CD8-positive, alpha-beta memory T cell (primary cell): Measurements from ENCODE around the gene DAG1. TPM values are rescaled to one million over a fixed set of nuclear protein-coding genes. Genes with fewer than 3 reads are reported as not detected.

Source experiments
- CTCF ChIA-PET: fragments of 350-600 bp; sonication (Branson Sonifier 250); formaldehyde crosslinking; loops from one replicate; lab custom pipeline; 2021; ENCODE audit warnings: antibody characterized with exemption; lab: Charles Lee
- POLR2A ChIA-PET: fragments of 350-600 bp; sonication (Branson Sonifier 250); formaldehyde crosslinking; loops from one replicate; lab custom pipeline; 2021; ENCODE audit warnings: antibody characterized with exemption; lab: Charles Lee
- DNase-seq, 5 donors: peaks; one replicate each; pipeline versions ENCODE4 v3.0.0 to v3.0.0-alpha.2; 2020 to 2022; ENCODE audit warnings: mixed read lengths in 1 of 5
- H3K27ac ChIP-seq: one replicate; pipeline ENCODE4 v1.7.0; 2013; ENCODE audit warnings: low read depth, mild to moderate bottlenecking, low read length, moderate library complexity
- H3K27me3 ChIP-seq: 2 replicates; pipeline ENCODE4 v1.7.0; 2013; ENCODE audit warnings: low read length, mild to moderate bottlenecking; ENCODE audit not compliant: insufficient read depth, poor library complexity, severe bottlenecking
- H3K36me3 ChIP-seq: 2 replicates; pipeline ENCODE4 v1.7.0; 2013; ENCODE audit warnings: mild to moderate bottlenecking, low read length, moderate library complexity; ENCODE audit not compliant: insufficient read depth
- H3K4me1 ChIP-seq: 2 replicates; pipeline ENCODE4 v1.7.0; 2013; ENCODE audit warnings: mild to moderate bottlenecking, low read length, moderate library complexity; ENCODE audit not compliant: insufficient read depth
- H3K4me3 ChIP-seq: 2 replicates; pipeline ENCODE4 v1.7.0; 2013; ENCODE audit warnings: mild to moderate bottlenecking, low read length
- H3K9me3 ChIP-seq: 2 replicates; pipeline ENCODE4 v1.7.0; 2013; ENCODE audit warnings: mild to moderate bottlenecking, low read length
- H3K27ac Mint-ChIP-seq, 8 donors: one replicate each; pipeline ENCODE4 v1.8.0; 2020 to 2021; ENCODE audit warnings: mixed read lengths in 8 of 8, mild to moderate bottlenecking in 6 of 8, inconsistent platforms in 3 of 8, moderate library complexity in 3 of 8
- H3K27me3 Mint-ChIP-seq, 2 donors: one replicate each; pipeline ENCODE4 v1.8.0; 2020 to 2021; ENCODE audit warnings: mixed read lengths in 2 of 2, mild to moderate bottlenecking in 1 of 2, moderate library complexity in 1 of 2
- H3K36me3 Mint-ChIP-seq, 3 donors: one replicate each; pipeline ENCODE4 v1.8.0; 2020 to 2021; ENCODE audit warnings: mixed read lengths in 3 of 3, inconsistent platforms in 1 of 3, mild to moderate bottlenecking in 1 of 3
- H3K4me1 Mint-ChIP-seq, 3 donors: one replicate each; pipeline ENCODE4 v1.8.0; 2020 to 2021; ENCODE audit warnings: mixed read lengths in 3 of 3, inconsistent platforms in 1 of 3, mild to moderate bottlenecking in 1 of 3
- H3K4me3 Mint-ChIP-seq, 7 donors: one replicate each; pipeline ENCODE4 v1.8.0; 2020 to 2021; ENCODE audit warnings: mixed read lengths in 7 of 7, mild to moderate bottlenecking in 6 of 7, moderate library complexity in 4 of 7, inconsistent platforms in 2 of 7
- H3K9me3 Mint-ChIP-seq, 5 donors: one replicate each; pipeline ENCODE4 v1.8.0; 2020 to 2022; ENCODE audit warnings: mixed read lengths in 5 of 5, mild to moderate bottlenecking in 3 of 5, moderate library complexity in 2 of 5, inconsistent platforms in 1 of 5
- polyA plus RNA-seq: library from polyadenylated mRNA; unstranded; fragments of 300-500 nt; fragmentation: Illumina TruSeq; gene quantifications from one replicate; pipeline ENCODE4 v1.2.3, GENCODE V29; 2021
- total RNA-seq, 2 experiments: library from RNA; stranded (reverse); gene quantifications; one replicate each; pipeline ENCODE4 v1.2.3, GENCODE V29; 2021

Gene DAG1
- total RNA-seq (10 to 100 TPM; 20.9 to 21.2 TPM), polyA plus RNA-seq (7.5 TPM)

DNA sequence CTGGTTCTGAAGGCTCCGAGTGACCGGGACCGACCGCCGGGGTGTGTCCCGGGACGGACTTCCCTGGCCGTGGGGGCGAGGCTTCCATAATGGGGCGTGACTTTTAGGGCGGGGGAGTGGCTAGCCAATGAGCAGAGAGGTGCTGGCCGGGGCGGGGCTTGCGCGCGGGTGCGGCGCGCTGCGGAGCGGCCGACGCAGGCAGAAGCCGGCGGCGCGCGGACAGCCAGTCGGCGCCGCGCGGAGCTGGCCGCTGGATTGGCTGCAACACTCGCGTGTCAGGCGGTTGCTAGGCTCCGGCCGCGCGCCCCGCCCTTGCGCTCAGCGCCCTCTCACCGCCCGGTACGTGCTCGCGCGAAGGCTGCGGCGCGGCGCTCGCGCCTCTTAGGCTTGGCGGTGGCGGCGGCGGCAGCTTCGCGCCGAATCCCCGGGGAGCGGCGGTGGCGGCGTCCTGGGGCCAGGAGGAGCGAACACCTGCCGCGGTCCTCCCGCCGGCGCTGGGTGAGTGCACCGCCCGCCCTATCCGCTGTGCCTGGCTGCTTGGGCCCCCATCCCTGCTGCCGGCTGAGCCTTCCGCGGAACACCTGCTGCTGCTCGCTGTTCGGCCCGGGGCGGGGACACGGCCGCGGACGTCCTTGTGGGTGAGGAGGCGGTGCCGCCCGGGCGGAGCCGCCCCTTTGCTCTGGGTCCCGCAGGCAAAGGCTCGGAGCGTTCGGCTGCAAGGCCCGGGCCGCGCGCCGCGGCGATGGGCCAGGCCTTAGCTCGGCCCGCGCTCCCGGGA lies at the start of gene DAG1:
Gene DAG1 (plus strand): TSS at position 332 of the 778 bp plus-strand sequence. CDS start 40,268 bp downstream, outside the sequence.
- H3K27ac ChIP-seq = peak within 1 kb of the TSS; percentile 82
- no peaks in the 10 kb centered on the region for H3K27me3 ChIP-seq
- no peaks in the 10 kb centered on the region for H3K9me3 ChIP-seq
- peak within 1 kb of the TSS; percentile 96 for H3K4me3 ChIP-seq
- H3K4me1 ChIP-seq = peaks cover 25% of the 10 kb centered on the region
- H3K27me3 Mint-ChIP-seq = no peaks in the 10 kb centered on the region
- H3K9me3 Mint-ChIP-seq = no peaks in the 10 kb centered on the region
- peaks cover 22 to 26% (median 24%) of the 10 kb centered on the region in 3 donors for H3K4me1 Mint-ChIP-seq
- POLR2A ChIA-PET = interaction anchor here (0.5 to 2.4 kb wide), 10 partner anchors 16 to 901 kb away, joined by 3 to 23 read pairs (median 4); partner anchors contain the start of genes NICN1, QRICH1, RHOA and TCTA
- DNase-seq = peak; percentile 94 to 96 (median 95)
- H3K27ac Mint-ChIP-seq = peak within 1 kb of the TSS; percentile 93 to 98 (median 96)
- CTCF ChIA-PET = interaction anchor here (0.5 to 1.4 kb wide), 6 partner anchors 8 to 563 kb away, joined by 3 to 5 read pairs (median 3); partner anchors contain the start of genes KLHDC8B, RHOA and TCTA
- H3K4me3 Mint-ChIP-seq = peak within 1 kb of the TSS; percentile 89 to 95 (median 90)
- no peaks in the 10 kb centered on the region for H3K36me3 ChIP-seq
- peaks cover 0 to 11% (median 0%) of the 10 kb centered on the region in 3 donors for H3K36me3 Mint-ChIP-seq

DNA sequence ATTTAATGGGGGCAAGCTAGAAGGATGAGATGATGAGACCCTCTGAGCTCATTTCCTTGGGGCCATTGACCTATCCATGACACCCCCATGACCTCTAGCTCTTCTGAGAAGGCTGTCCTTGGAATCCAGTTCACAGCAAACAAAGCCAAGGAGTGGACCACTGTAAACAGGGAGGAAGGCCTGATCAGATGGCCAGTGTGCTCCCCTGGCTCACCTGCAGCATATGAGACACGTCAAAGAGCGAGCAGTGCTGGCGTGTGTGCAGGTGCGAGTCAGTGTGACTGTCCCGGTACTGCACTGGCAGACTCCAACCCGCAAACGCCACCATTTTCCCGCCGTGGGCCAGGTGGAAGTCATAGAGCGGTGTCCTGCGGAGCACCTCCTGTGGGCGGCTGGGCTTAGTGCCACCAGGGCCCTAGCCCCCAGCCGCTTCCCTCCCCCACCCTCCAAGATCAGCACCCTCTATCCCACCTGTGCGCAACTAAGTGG lies 48.1 kb upstream of the DAG1 start:
- Histone ChIP-seq H3K4me3 (no peak overlapping the region), H3K27ac (no peak overlapping the region), H3K9me3 (no peaks in the 10 kb centered on the region), H3K4me1 (peaks cover 17% of the 10 kb centered on the region), H3K27me3 (no peaks in the 10 kb centered on the region), H3K36me3 (peaks cover 8% of the 10 kb centered on the region)
- DNase-seq = no peak
- no peaks in the 10 kb centered on the region for H3K9me3 Mint-ChIP-seq
- peaks cover 0 to 47% (median 9%) of the 10 kb centered on the region in 3 donors for H3K36me3 Mint-ChIP-seq
- H3K4me1 Mint-ChIP-seq = peaks cover 30 to 59% (median 43%) of the 10 kb centered on the region in 3 donors
- H3K27ac Mint-ChIP-seq = peak overlapping the region in 1 of 8 donors; percentile 12
- H3K4me3 Mint-ChIP-seq = no peak overlapping the region
- CTCF ChIA-PET = interaction anchor here (1.0 kb wide), 1 partner anchor 82 kb away, joined by 3 read pairs; the partner anchor contains the start of gene USP4
- POLR2A ChIA-PET = no interaction called here
- H3K27me3 Mint-ChIP-seq = peaks cover 0 to 1% of the 10 kb centered on the region in 2 donors

DNA sequence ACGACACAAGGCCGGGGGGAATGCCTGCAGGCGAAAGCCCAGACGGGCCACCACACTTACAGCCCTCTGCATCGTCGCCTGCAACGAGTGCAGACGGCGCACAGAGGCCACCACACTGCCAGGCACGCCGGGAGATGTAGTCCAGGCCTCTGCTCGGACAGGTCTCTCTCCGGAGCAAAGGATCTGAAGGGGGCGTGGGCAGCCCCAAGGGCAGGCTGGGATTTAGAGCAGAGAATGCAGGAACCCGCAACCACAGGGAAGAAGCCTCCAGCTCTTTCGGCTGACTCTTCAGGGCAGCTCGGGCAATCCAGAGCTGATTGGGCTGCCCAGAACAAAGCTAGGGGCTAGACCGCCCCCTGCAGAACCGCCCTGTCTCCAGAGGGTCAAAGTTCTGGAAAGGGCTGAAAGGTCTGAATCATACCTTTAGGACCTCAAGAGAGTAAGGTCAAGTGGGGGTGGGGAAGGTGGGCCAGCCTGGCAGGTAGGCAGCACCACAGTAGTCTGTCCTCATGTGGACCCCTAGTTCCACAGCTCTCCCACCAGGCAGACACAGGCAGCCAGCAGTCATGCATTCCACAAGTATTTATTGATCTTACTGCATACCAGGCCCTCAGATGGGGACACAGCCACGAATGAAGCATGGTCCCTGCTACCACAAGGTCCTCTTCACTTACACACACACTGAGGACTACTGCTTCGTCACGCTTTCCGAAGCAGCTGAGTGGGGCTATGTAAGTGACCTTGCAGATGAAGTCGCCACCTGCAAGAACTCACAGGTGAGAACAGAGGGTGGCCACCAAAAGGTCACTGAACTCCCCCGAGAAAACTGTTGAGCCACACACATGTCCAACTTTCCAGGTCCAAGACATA lies 47.5 kb upstream of the DAG1 start, which contains the start of gene AMT:
Gene AMT (minus strand): TSS at position 95 of the 870 bp plus-strand sequence. CDS start 23 bp downstream, at position 72.
- H3K9me3 Mint-ChIP-seq = no peaks in the 10 kb centered on the region
- H3K4me1 Mint-ChIP-seq = peaks cover 23 to 52% (median 39%) of the 10 kb centered on the region in 3 donors
- Histone ChIP-seq H3K27me3 (no peaks in the 10 kb centered on the region), H3K27ac (no peak within 1 kb of the TSS), H3K9me3 (no peaks in the 10 kb centered on the region), H3K36me3 (peaks cover 8% of the 10 kb centered on the region), H3K4me3 (no peak within 1 kb of the TSS), H3K4me1 (peaks cover 10% of the 10 kb centered on the region)
- peaks cover 0 to 1% of the 10 kb centered on the region in 2 donors for H3K27me3 Mint-ChIP-seq
- ChIA-PET POLR2A (no interaction called here), CTCF (no interaction called here)
- no peak within 1 kb of the TSS for H3K4me3 Mint-ChIP-seq
- no peak for DNase-seq
- peak within 1 kb of the TSS in 4 of 8 donors; percentile 17 to 78 (median 57) for H3K27ac Mint-ChIP-seq
- H3K36me3 Mint-ChIP-seq = peaks cover 0 to 46% (median 9%) of the 10 kb centered on the region in 3 donors

DNA sequence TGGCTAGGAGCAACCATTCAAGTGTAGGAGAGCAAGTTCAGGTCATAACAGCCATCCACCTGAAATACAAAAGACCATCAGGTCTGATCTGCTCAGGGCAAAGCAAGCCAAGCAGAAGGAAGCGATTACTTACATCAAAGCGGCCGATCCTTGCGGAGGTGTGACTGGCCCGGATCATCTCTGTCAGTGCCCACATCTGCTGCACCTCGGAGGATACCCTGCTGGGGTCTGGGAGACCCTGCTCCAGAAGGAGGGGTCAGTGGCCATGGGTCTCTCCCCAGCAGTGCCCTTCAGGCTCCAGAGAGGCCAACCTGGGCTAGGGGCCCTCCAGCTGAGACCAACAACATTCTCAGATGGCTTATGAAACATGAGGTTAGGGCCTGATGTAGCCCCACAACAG lies 45.3 kb upstream of the DAG1 start:
- ChIA-PET CTCF (no interaction called here), POLR2A (interaction anchor here (0.6 to 1.1 kb wide), 2 partner anchors 13 to 79 kb away, joined by 4 to 6 read pairs; partner anchors contain the start of genes RHOA and TCTA)
- Histone ChIP-seq H3K9me3 (no peaks in the 10 kb centered on the region), H3K27ac (no peak overlapping the region), H3K4me1 (peaks cover 4% of the 10 kb centered on the region), H3K27me3 (no peaks in the 10 kb centered on the region), H3K36me3 (no peaks in the 10 kb centered on the region), H3K4me3 (no peak overlapping the region)
- H3K36me3 Mint-ChIP-seq = peaks cover 0 to 38% (median 9%) of the 10 kb centered on the region in 3 donors
- H3K4me3 Mint-ChIP-seq = peak overlapping the region in 1 of 7 donors; percentile 65
- no peaks in the 10 kb centered on the region for H3K9me3 Mint-ChIP-seq
- peak overlapping the region in 5 of 8 donors; percentile 12 to 71 (median 21) for H3K27ac Mint-ChIP-seq
- peaks cover 20 to 43% (median 37%) of the 10 kb centered on the region in 3 donors for H3K4me1 Mint-ChIP-seq
- no peak for DNase-seq
- H3K27me3 Mint-ChIP-seq = no peaks in the 10 kb centered on the region

DNA sequence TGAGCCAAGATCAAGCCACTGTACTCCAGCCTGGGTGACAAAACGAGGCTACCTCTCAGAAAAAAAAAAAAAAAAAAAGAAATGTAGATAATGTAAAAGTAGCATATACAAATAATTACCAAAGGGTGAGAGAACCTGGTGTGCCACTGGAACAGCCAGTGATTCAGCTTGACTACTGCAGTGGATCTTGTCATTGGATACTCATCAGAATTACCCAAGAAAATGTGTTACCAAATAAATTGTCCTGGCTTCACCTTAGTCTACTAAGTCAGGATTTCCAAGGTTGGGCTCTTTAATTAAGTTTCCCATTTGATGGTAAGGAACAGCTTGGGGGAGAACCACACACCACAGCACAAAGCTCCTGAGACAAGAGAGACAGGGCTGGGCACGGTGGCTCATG lies 42.5 kb upstream of the DAG1 start:
- peak overlapping the region in 3 of 8 donors; percentile 10 to 61 (median 20) for H3K27ac Mint-ChIP-seq
- CTCF ChIA-PET = interaction anchor here (0.8 to 1.0 kb wide), 3 partner anchors 11 to 87 kb away, joined by 3 read pairs; partner anchors contain the start of gene USP4
- H3K36me3 Mint-ChIP-seq = peaks cover 0 to 32% (median 8%) of the 10 kb centered on the region in 3 donors
- no peaks in the 10 kb centered on the region for H3K27me3 Mint-ChIP-seq
- Histone ChIP-seq H3K27ac (no peak overlapping the region), H3K36me3 (no peaks in the 10 kb centered on the region), H3K4me1 (peaks cover 4% of the 10 kb centered on the region), H3K9me3 (no peaks in the 10 kb centered on the region), H3K4me3 (no peak overlapping the region), H3K27me3 (no peaks in the 10 kb centered on the region)
- DNase-seq = no peak
- H3K4me3 Mint-ChIP-seq = peak overlapping the region; percentile 89 to 99 (median 96)
- peaks cover 14 to 32% (median 28%) of the 10 kb centered on the region in 3 donors for H3K4me1 Mint-ChIP-seq
- H3K9me3 Mint-ChIP-seq = no peaks in the 10 kb centered on the region
- POLR2A ChIA-PET = no interaction called here

DNA sequence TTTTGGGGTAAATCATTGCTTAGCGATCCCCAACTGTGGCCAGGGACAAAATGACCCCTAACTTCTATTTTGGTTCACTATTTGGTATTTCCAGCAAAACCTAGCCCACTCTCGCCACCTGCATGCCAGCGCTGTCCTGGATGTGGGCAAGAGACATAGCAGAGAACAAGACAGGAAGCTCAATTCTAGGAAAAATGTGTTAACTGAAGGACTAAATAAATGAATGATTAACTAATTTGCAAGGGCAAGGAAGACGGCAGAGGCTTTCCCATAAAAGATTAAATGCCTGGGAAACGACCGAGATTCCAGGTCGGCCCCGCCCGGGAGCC lies 41.4 kb upstream of the DAG1 start:
- no peak for DNase-seq

DNA sequence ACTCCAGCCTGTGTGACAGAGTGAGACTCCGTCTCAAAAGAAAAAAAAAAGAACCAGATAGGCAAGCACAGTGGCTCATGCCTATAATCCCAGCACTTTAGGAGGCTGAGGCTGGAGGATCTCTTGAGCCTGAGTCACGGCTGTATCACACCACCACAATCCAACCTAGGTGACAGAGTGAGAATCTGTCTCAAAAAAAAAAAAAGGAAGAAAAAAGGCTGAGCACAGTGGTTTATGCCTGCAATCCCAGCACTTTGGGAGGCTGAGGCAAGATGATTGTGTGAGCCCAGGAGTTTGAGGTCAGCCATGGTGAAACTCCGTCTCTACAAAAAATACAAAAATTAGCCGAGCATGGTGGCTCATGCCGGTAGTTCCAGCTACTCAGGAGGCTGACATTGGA lies 35.3 kb upstream of the DAG1 start:
- Mint-ChIP-seq H3K4me3 (no peak overlapping the region), H3K9me3 (no peaks in the 10 kb centered on the region), H3K36me3 (no peaks in the 10 kb centered on the region), H3K27ac (no peak overlapping the region), H3K4me1 (peaks cover under 1 to 4% (median 2%) of the 10 kb centered on the region in 3 donors), H3K27me3 (no peaks in the 10 kb centered on the region)
- DNase-seq = no peak
- Histone ChIP-seq H3K27me3 (no peaks in the 10 kb centered on the region), H3K36me3 (no peaks in the 10 kb centered on the region), H3K4me1 (no peaks in the 10 kb centered on the region), H3K27ac (no peak overlapping the region), H3K4me3 (no peak overlapping the region), H3K9me3 (no peaks in the 10 kb centered on the region)
- CTCF ChIA-PET = no interaction called here
- POLR2A ChIA-PET = interaction anchor here (0.6 kb wide), 1 partner anchor 360 kb away, joined by 6 read pairs; no protein-coding TSS in a partner anchor

More for the DNA sequence above, 41.4 kb upstream of the DAG1 start:
- Histone ChIP-seq H3K9me3 (no peaks in the 10 kb centered on the region), H3K36me3 (no peaks in the 10 kb centered on the region), H3K27ac (peak overlapping the region; percentile 87), H3K4me3 (peak overlapping the region; percentile 83), H3K4me1 (peaks cover 4% of the 10 kb centered on the region), H3K27me3 (no peaks in the 10 kb centered on the region)
- Mint-ChIP-seq H3K4me1 (peaks cover 14 to 32% (median 28%) of the 10 kb centered on the region in 3 donors), H3K27ac (peak overlapping the region in 7 of 8 donors; percentile 59 to 98 (median 95)), H3K36me3 (peaks cover 0 to 24% (median 5%) of the 10 kb centered on the region in 3 donors), H3K27me3 (no peaks in the 10 kb centered on the region), H3K4me3 (peak overlapping the region; percentile 89 to 99 (median 96)), H3K9me3 (no peaks in the 10 kb centered on the region)
- ChIA-PET CTCF (interaction anchor here (0.8 to 3.0 kb wide), 4 partner anchors 13 to 89 kb away, joined by 3 to 13 read pairs (median 8); partner anchors contain the start of genes TCTA and USP4), POLR2A (interaction anchor here (0.5 to 2.2 kb wide), 9 partner anchors 10 to 89 kb away, joined by 3 to 40 read pairs (median 7); partner anchors contain the start of genes DAG1, GPX1, RHOA and TCTA)
